ENCODE results near the gene SLC6A20. TPM values are rescaled to one million over a fixed set of nuclear protein-coding genes. Genes with fewer than 3 reads are reported as not detected.

Gene SLC6A20
- total RNA-seq, 1 experiment from 2014 or later = 0.89 TPM

DNA sequence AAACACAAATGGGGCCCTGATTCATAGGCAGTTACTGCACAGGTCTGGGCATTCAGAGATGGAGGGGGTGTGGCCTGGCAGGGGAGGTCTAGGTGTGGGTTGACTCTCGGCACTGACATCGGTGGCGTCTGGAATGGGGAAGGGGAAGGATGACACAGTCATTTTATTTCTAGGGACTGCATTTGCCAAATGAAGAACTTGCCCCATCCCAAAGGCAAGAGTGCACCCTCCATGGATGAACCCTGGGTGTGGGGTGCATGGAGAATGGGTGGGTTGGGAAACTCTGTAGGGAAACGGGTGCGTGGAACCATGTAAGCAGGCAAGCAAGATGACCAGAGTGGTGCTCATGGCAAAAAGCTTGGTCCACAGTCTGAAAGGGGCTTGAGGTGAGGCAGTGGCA is 24.5 kb downstream of the SLC6A20 start:
- Histone ChIP-seq H3K27me3 (ENCODE audit: insufficient read depth, low read length) (no peaks in the 10 kb centered on the region), H3K4me2 (ENCODE audit: low read length) (no peak overlapping the region), H4K20me1 (ENCODE audit: insufficient read depth) (no peaks in the 10 kb centered on the region), H3K4me1 (ENCODE audit: control insufficient read depth in 1 of 2, insufficient read depth in 2 of 2, low read length in 2 of 2) (peaks cover 7 to 9% of the 10 kb centered on the region in 2 experiments; a peak in 3 of 4 replicates), H3K27ac (ENCODE audit: low read depth, low read length) (no peak overlapping the region), H3K36me3 (ENCODE audit: control insufficient read depth in 1 of 2, insufficient read depth in 2 of 2, low read length in 2 of 2) (no peaks in the 10 kb centered on the region), H3K9ac (ENCODE audit: low read length) (no peak overlapping the region), H2AFZ (ENCODE audit: low read depth, low read length, poor library complexity, severe bottlenecking) (no peak overlapping the region), H3K9me2 (ENCODE audit: insufficient read depth) (no peaks in the 10 kb centered on the region), H3K79me2 (ENCODE audit: insufficient read depth, low read length) (no peaks in the 10 kb centered on the region), H3K4me3 (replicated peaks in 1 of 2; ENCODE audit: low read depth in 1 of 2, low read length in 2 of 2) (no peak overlapping the region), H3K9me3 (ENCODE audit: control insufficient read depth in 1 of 2, insufficient read depth in 1 of 2, low read depth in 1 of 2, low read length in 2 of 2) (no peaks in the 10 kb centered on the region)
- CTCF ChIA-PET = no interaction called here
- RAD21 ChIA-PET (ENCODE audit: low non-redundant PET in 1 of 2, low total read pairs in 2 of 2, uncharacterized antibody in 2 of 2, unreplicated experiment in 2 of 2) = interaction anchor here in 1 of 2 experiments (0.6 kb wide), 1 partner anchor 112 kb away, joined by 7 read pairs; no protein-coding TSS in a partner anchor
- ATAC-seq (no peak), DNase-seq (ENCODE audit: low read depth, low spot score) (no peak)
- BruUV-seq (replicated peaks) = no TSS peak
- intact Hi-C loops (cut with micrococcal nuclease) = no loop called here
- POLR2A ChIA-PET = no interaction called here
- TF ChIP-seq, protein P1, sequence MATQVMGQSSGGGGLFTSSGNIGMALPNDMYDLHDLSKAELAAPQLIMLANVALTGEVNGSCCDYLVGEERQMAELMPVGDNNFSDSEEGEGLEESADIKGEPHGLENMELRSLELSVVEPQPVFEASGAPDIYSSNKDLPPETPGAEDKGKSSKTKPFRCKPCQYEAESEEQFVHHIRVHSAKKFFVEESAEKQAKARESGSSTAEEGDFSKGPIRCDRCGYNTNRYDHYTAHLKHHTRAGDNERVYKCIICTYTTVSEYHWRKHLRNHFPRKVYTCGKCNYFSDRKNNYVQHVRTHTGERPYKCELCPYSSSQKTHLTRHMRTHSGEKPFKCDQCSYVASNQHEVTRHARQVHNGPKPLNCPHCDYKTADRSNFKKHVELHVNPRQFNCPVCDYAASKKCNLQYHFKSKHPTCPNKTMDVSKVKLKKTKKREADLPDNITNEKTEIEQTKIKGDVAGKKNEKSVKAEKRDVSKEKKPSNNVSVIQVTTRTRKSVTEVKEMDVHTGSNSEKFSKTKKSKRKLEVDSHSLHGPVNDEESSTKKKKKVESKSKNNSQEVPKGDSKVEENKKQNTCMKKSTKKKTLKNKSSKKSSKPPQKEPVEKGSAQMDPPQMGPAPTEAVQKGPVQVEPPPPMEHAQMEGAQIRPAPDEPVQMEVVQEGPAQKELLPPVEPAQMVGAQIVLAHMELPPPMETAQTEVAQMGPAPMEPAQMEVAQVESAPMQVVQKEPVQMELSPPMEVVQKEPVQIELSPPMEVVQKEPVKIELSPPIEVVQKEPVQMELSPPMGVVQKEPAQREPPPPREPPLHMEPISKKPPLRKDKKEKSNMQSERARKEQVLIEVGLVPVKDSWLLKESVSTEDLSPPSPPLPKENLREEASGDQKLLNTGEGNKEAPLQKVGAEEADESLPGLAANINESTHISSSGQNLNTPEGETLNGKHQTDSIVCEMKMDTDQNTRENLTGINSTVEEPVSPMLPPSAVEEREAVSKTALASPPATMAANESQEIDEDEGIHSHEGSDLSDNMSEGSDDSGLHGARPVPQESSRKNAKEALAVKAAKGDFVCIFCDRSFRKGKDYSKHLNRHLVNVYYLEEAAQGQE (IDR thresholded peaks at IDR 0.05; ENCODE audit: low read depth) = no peak
- TF ChIP-seq EZH2 (IDR thresholded peaks at IDR 0.05) = no peak
- no peak for TF ChIP-seq JUND (IDR thresholded peaks at IDR 0.05)
- TF ChIP-seq ZFX (IDR thresholded peaks at IDR 0.05) = no peak
- no peak for TF ChIP-seq YY1 (IDR thresholded peaks at IDR 0.05; ENCODE audit: extremely low read depth, insufficient replicate concordance, low read depth, low read length)
- no peak for TF ChIP-seq SP1 (IDR thresholded peaks at IDR 0.05; ENCODE audit: low read depth)
